GM21737 (cell line): Measurements from ENCODE around the gene HSFX3.
"Not testable (repeated sequence)": the region's sequence is repeated elsewhere in the genome, so short reads cannot be mapped to it uniquely, and the experiment has no call there.

ENCODE experiments used
- ATAC-seq: cut with Tn5 transposase; IDR thresholded peaks from one replicate; pipeline ENCODE4 v1.9.1; 2021; ENCODE audit warnings: mild to moderate bottlenecking, moderate library complexity; ENCODE audit not compliant: unreplicated experiment

The HSFX3 gene, protein sequence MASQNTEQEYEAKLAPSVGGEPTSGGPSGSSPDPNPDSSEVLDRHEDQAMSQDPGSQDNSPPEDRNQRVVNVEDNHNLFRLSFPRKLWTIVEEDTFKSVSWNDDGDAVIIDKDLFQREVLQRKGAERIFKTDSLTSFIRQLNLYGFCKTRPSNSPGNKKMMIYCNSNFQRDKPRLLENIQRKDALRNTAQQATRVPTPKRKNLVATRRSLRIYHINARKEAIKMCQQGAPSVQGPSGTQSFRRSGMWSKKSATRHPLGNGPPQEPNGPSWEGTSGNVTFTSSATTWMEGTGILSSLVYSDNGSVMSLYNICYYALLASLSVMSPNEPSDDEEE

DNA sequence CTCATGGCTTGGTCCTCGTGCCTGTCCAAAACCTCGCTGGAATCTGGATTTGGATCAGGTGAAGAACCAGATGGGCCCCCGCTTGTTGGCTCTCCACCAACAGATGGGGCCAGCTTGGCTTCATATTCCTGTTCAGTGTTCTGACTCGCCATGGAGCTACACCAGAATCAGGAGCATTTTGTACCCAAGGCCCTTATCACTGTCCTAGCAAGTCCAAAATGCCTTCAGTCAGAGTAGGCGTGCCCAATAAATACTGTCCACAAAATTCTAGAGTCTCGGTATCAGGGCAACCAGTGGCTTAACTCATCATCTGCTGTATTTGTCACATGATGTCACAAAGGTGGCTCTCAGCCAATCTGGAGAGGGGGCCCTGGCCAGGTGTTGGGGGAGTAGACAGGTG lies at the start of gene HSFX3:
HSFX3 (minus strand) TSS at position 224 of the 400 bp plus-strand sequence; CDS start at position 152, 72 bp downstream.
- ATAC-seq, result not testable (repeated sequence)

DNA sequence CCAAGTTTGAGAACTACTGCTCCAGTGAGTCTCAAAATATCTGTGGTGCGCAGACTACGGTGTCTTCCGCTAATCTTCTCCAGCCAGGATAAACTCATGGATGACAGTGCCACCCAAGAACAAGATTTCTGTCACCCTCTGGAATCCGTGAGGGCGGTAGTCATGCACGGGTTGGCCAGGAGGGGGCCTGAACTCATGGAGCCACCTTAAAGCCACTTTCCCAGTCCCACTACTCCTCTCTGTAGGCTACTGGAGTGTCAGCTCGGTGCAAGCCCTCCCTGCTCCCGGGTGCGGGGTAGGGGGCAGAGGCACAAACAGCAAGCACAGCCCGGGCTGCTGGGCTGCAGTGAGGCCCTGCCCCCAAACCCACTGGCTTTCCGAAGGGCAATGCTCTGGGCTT lies 48.9 kb upstream of the HSFX3 start:
- ATAC-seq, result not testable (repeated sequence)

DNA sequence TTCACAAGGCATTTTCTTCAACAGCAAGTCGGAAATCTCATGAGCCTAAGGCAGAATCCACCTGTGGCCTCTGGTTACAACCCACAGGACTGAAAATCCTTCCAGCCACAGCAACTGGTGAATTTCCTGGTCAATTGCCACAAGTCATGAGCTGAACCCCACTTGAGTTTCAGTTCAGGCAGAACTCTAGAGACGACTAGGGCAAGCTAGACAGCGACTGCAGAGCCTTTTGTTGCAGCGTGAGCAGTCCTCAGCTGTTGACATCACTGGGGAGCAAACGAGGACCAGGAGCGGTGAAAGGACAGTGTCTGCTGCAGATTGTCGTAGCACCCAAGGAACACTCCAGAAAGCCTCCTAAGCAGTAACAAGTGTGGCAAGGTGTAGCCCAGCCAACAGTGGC lies 46.2 kb upstream of the HSFX3 start:
- not testable (repeated sequence) for ATAC-seq

DNA sequence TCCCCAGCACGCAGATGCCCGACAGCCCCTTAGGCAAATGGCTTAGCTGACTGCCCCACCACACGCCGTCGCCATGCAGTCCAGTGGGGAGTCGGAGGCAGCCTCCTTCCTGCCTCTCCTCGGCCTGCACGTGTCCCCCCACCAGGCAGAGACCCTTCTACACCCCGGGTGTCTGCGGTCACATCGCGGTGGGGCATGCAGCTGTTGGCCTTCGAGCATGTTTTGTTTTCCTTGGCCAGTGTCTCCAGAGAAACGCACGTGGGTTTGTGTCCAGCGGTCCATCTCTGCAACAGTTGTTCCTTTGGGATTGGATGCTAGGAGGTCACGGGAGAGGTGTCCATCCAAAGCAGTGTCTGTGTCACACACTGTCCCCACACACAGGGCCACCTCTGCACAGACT lies 45.5 kb upstream of the HSFX3 start, which contains the start of gene HSFX2:
HSFX2 (minus strand) TSS at position 101 of the 400 bp plus-strand sequence. CDS start 614 bp downstream, outside the sequence.
- not testable (repeated sequence) for ATAC-seq

DNA sequence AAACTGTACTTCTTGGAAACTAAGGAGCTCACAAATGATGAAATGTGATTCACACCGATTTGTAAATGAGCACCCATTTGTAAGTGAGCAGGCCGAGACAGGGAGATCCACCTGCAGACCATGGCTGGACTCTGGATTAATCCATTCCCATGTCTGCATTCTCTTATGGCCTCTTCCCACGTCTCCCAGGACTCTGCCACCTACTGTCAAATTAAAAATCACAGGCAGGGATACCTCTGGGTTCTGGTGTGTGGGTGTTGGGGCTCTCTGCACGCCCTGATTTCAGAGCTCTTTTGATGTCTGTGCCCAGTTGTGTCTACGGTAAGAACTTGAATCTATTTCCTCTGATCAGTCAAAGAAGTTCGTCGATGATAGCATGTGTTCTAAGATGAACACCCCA lies 41.3 kb upstream of the HSFX3 start:
- not testable (repeated sequence) for ATAC-seq

DNA sequence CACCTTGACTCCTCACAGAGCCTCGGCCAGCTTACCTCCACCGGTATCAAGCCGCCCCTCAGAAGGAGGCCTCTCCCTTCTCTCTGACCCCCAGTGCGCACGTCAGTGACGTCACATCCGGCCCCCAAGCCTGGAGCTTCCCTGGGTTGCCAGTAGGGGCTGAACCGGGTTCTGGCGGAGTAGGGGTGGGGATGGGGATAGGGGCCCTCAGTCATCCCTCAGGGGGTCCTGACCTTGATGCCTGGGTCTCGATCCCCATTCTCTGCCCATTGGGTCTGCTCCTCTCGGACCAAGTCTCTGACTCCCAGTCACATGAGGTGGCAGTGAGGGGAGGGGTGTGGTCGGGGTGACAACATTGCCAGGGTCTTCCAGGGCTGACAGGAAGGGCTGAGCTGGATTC lies 37.6 kb upstream of the HSFX3 start, which contains the start of gene MAGEA9B:
MAGEA9B (minus strand) TSS at position 101 of the 400 bp plus-strand sequence. CDS start 4,280 bp downstream, outside the sequence.
- ATAC-seq, result not testable (repeated sequence)

DNA sequence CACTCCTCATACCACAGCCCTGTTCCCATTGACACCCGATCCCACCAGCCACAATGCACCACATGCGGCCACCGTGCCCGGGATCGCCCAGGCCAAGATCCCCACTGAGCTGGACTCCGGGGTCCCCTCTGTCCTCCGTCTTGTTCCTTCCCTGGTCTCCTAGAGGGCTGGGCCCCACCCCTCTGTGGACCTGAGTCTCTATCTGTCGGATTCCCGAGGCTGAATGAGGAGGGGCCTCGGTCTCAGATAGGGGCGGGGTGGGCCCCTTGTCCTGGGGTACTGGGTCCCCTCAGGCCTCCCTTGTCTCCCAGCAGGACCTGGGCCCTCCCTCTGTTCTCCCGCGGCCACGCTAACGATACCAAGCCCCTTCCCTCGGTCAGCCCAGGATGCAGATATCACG lies 35.9 kb upstream of the HSFX3 start:
- not testable (repeated sequence) for ATAC-seq

DNA sequence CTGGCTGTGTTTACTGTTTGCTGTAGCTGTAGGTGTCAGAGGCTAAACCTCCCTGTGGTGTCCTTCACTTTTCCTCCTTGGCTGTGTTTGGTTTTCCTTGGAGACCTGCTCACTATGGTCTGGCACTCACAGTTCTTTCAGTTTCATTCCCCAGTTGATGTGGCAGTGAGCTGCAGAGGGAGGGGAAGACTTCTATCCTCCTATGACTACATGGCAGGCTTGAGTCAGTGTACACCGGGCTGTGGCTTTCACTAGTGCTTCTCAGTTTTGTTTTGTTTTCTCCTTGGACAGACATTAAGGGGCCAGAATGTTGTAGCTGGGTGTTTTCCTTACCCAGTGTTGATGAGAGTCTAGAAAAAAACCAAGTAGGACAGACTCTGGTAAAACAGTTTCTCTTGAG lies 23.7 kb upstream of the HSFX3 start:
- peak; percentile 100 for ATAC-seq

DNA sequence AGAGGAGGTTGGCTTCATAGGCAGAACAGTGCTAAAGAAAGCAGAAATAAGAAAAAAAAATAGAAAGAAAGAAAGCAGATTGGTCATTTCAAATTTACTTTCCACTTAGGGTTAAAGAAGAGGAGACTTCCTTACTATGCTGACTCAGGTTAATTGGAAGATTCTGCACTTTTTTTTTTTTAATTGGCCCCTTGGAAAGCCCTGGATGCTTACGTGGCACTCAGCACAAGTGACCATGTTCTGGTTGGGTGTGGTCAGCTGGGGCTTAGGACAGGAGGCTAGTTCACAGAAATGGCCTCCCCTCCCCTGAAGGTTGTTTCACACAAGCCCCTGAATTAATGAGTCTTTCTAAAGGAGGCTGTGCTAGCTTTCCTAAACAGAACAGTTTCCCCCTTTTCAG lies 23.0 kb upstream of the HSFX3 start:
- ATAC-seq, result no peak

DNA sequence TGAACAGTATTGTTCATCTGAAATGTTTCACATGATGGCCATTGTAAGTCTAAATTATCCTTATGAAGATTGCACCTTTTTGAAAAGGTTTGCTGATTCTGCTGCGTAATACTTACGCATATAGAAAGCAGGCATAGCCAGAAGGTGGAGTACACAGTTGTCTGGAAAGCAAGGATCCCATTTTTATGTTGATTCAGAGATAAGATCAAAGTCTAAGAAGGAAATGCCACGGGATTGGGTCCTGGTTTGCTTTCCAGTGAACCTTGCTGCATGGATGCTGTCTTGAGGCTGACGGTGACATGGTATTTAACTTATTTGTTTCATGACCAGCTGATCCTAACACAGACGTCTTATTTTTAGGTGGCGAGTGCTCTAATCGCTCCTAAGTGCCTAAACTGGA lies 22.0 kb upstream of the HSFX3 start:
- no peak for ATAC-seq

DNA sequence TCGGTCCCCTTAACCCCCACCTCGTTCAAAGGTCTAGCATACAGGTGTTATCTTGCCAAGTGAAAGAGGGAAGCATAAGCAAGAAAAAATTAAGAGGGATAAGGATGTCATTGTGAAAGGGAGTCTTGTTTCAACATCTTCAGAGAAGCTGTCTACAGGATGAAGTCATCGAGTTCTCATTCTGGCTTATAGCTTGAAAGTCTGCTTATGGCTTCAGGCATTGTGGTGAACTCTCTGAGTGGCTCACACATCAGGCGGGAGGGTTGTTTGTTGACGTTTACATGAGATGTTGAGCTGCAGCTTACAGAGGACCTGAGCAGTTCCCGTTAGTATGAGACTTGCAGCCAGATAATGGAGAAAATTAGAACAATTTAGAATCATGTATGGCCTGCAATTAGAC lies 20.9 kb upstream of the HSFX3 start:
- ATAC-seq, result no peak

DNA sequence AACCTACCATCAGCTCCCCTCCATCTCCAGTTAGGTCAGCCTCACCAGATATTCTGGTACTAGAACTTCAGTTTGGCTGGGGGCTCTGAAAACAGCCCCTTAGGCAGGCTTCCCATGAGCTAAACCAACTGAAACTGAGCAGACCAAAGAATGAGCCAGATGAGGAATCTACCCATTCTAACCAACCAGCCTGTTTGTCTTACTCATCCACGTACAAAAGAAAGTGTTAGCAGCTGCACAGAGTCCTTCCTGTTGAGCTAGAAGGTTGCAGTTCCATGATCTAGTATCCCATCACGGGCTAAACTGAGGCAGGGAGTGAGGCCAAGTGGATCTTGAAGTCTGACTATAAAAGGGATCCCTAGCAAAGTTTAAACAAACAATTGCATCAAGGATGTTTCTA lies 20.0 kb upstream of the HSFX3 start:
- ATAC-seq, result no peak

DNA sequence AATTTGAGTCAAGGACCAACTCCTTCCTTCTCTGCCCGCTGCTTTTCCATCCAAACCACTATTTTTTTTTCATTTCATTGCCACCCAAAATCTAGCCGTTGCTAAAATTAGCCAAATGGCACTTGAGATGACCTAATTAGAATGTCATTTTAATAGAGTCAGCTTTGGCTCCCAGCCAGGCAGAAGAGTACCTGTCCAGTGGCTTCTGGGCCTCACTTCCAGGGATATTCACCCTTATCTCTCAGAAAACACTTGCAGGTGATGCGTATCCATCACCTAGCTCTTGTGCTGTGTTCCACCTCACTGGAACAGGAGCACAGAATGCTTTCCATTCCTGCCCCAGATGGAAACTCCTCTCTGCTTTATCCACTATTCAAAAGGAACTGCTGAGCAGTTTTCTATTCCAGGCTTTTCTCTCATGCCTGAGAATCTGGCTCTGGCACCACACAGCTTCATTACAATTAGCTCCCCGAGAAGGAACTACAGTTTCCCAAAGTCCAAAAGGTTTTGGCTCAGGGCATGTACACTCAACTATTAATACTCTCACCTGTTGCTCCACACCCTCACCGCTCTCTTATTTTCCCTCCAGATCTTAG lies 19.1 kb upstream of the HSFX3 start:
- no peak for ATAC-seq

DNA sequence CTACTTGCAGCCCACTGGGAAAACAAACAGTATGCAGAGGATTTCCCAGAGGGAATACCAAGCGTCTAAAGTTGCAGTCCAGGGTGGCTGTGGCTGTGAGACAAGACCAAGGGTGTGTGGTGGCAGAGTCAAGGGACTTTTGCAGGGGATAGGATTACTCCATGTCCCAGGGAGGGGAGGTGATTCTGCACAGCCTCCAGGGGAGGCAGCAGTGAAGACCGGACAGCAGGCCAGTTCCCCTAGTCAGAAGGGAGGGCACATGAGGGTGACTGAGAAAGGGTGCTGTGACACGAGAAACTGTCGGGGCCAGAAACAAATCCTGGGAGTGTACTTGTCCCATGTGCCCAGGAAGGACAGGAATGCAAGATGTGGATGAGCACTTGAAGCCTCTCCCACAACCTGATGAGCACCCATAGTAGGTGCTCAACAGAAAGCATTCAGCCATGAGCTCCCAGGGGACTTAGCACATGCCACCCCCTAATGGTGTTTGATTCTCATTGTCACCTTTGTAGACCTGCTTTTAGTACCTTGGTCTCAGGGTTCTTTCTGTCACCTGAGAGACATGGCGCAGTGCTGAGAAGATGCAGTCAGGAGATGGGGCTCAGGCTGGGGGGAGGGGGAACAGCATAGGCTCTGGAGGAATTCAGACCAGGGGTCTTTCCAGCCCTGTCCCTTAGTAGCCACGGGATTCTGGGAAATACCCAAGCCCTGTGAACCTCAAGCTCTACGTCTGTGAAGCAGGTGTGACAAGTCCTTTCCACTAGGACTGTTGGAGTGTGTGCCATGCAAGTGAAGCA lies 18.1 kb upstream of the HSFX3 start:
- no peak for ATAC-seq

DNA sequence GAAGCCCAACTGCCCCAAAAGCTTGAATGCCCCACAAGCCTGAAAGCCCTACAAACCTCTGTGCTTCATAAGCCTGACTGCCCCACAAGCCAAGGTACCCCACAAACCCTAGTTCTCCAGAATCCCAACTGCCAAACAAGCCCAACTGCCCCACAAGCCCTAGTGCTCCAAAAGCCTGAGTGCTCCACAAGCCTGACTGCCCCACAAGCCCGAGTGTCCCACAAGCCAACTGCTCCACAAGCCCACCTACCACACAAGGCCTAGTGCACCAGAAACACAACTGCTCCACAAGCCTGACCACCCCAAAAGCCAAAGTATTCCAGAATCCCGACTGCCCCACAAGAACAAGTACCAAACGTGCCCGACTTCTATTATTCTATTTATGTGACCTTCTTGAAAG lies 13.6 kb upstream of the HSFX3 start:
- no peak for ATAC-seq

DNA sequence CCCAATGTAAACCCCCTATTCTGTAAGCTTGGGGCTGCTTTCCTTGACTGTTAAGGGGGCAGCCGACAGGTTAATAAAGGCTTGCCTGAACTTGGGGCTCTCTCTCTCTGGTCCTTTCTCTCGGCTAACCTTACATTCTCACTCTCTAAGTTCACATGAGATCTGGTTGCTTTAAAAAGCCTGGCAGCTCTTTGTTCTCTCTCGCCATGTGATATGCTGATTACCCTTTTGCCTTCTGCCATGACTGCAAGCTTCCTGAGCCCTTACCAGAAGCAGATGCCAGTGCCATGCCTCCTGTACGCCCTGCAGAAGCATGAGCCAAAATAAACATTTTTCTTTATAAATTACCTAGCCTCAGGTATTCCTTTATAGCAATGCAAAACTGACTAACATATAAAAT lies 5.5 kb upstream of the HSFX3 start:
- ATAC-seq, result not testable (repeated sequence)

DNA sequence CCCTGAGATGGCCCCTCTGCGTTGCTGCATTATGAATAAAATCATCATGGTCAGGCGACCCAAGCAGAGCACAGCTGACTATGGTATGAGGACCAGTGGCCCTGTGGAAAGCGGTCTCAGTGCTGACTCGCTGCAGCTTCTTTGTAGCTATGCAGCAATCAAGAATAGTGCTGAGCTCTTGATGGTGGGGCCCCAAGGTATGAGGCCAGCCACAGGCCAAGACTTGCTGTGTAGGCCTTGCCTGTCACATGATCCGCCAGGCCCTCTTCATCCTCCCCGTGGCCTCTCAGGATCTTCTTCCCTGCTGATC lies 2.2 kb upstream of the HSFX3 start:
- peak; percentile 11 for ATAC-seq

DNA sequence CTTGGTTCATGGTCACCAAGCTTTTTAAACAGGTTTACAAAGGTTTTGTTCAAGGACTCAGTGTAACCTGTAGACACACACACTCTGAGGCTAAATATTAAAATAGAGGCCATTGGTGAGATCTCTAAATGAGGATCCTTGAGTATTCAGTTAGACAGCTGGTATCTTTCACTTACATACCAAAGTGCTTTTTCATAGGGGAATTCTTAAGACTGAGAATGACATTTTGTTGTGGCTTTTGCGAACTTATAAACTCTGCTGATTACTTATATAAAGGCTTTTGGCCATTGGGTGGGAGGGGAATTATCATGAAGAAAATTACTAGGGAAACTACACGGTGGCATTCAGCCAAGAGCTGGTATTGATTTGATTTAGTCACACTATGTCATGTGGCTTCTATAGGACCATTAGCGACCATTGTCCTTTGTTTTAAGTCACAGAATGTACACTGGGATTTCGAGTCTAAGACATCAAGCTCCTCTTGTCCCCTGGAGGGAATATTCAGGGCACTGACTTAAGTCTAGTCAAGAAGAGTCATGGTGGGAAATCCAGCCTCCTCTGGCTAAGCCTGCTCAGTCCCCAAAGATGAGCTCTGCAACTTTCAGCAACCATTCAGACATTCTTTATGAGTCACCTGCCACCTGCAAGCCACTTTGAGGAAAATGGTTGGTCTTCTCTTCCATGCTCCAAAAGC lies 1.7 kb upstream of the HSFX3 start:
- ATAC-seq, result peak; percentile 44

DNA sequence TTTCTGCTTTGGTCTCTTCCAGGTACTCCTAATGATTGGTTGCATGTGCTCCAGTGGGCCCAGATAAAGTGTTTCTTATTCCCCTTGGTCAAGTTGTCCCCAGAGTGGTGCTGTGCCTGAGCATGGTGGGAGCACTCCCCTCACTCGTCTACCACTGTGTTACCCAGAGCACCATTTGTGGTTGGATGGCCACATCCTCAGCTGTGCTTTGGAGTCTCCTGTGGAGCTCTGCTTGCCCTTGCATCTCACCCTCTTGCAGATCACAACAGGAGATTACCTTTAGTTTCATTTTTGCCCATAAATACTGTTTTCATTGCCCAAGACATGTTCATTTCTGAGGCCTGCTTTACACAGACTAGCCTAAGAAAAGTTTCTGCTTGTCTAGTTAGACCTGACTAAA lies 730 bp upstream of the HSFX3 start:
- ATAC-seq, result not testable (repeated sequence)

DNA sequence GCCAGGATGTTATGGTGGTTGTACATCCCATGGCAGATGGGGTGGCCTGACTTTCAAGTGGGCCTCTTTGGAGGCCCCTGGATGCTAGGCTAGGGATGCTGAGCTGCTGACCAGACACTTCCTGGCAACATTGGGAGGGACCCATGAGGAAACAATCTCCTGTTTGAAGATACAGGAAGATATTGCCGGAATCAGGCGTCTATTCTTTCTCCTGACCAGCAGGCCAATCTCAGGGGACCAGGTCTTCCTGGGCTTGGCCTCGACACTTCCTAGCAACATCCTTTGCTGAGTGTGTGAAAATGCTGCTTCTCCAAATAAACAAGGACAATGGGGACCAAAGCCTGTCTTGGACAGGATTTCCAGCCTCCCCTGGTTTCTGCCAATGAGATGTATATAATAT lies 1.9 kb downstream of the HSFX3 start:
- not testable (repeated sequence) for ATAC-seq

DNA sequence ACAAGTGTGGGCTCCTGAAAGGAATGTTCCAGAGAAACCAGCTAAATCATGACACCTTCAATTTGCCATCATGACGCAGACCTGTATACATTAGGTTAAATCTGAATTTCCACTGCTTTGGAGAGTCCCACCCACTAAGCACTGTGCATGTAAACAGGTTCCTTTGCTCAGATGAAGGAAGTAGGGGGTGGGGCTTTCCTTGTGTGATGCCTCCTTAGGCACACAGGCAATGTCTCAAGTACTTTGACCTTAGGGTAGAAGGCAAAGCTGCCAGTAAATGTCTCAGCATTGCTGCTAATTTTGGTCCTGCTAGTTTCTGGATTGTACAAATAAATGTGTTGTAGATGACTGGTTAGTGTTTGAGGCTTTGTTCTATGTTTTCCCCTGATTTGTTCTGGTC lies 2.8 kb downstream of the HSFX3 start:
- not testable (repeated sequence) for ATAC-seq
